Activated naive CD8-positive, alpha-beta T cell treated with anti-CD3 and anti-CD28 coated beads, Interleukin-2, amount 10 ng/mL, durations not matched to agents 7 days and 5 days (primary cell): Measurements from ENCODE around the gene DMWD. TPM values are rescaled to one million over a fixed set of nuclear protein-coding genes. Genes with fewer than 3 reads are reported as not detected.
"Not testable (repeated sequence)": the region's sequence is repeated elsewhere in the genome, so short reads cannot be mapped to it uniquely, and the experiment has no call there.

Source experiments
- ATAC-seq: fragments of 150-1000 bp; cut with Tn5 transposase; one replicate; pipeline ENCODE4 v1.10.0; 2021; ENCODE audit warnings: low read depth, moderate library complexity
- POLR2A ChIA-PET: fragments of 350-600 bp; sonication (Branson Sonifier 250); formaldehyde crosslinking; loops from one replicate; lab custom pipeline; 2021; ENCODE audit warnings: antibody characterized with exemption; lab: Charles Lee
- DNase-seq: peaks from one replicate; pipeline ENCODE4 v3.0.0; 2021
- H3K27ac Mint-ChIP-seq: one replicate; pipeline ENCODE4 v1.8.0; 2022; ENCODE audit warnings: mild to moderate bottlenecking, mixed read lengths
- H3K27me3 Mint-ChIP-seq: one replicate; pipeline ENCODE4 v1.8.0; 2022; ENCODE audit warnings: mild to moderate bottlenecking, moderate library complexity, mixed read lengths
- H3K36me3 Mint-ChIP-seq: one replicate; pipeline ENCODE4 v1.8.0; 2021; ENCODE audit warnings: mild to moderate bottlenecking, mixed read lengths
- H3K4me1 Mint-ChIP-seq: one replicate; pipeline ENCODE4 v1.8.0; 2021; ENCODE audit warnings: mixed read lengths
- H3K4me3 Mint-ChIP-seq: one replicate; pipeline ENCODE4 v1.8.0; 2022; ENCODE audit warnings: mild to moderate bottlenecking, moderate library complexity, mixed read lengths
- H3K9me3 Mint-ChIP-seq: one replicate; pipeline ENCODE4 v1.8.0; 2021; ENCODE audit warnings: mixed read lengths
- total RNA-seq, 2 experiments: library from RNA; stranded (reverse); gene quantifications; one replicate each; pipeline ENCODE4 v1.2.3, GENCODE V29; 2021

DMWD gene
- total RNA-seq, 2 experiments from 2014 or later = 47.0 to 50.6 TPM

DNA sequence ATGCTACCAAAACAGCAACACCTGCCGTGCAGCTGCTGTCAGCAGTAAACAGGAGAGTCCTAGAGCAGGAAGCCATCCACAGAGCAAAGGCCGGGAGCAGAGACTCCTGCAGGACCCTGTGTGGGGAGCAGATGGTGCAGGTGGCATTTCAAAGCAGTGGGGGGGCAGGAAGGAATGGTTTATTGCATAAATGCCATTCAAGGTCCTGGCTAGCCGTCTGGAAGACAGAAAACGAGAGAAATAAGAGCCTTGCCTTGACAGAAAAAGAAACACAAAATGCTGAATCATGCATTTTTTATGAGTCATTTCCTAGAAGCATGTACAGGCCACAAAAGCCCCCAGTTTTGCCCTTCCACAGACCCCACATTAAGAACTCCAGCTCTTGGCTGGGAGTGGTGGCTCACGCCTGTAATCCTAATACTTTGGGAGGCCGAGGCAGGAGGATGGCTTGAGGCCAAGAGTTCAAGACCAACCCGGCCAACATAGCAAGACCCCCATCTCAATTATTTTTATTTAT, 17.1 kb upstream of the DMWD start:
- no peak for DNase-seq
- Mint-ChIP-seq H3K27me3 (peaks cover 10% of the 10 kb centered on the region), H3K9me3 (no peaks in the 10 kb centered on the region), H3K27ac (no peak overlapping the region), H3K4me3 (peak overlapping the region; percentile 61), H3K36me3 (no peaks in the 10 kb centered on the region), H3K4me1 (peaks cover 11% of the 10 kb centered on the region)
- POLR2A ChIA-PET = no interaction called here
- no peak for ATAC-seq

DNA sequence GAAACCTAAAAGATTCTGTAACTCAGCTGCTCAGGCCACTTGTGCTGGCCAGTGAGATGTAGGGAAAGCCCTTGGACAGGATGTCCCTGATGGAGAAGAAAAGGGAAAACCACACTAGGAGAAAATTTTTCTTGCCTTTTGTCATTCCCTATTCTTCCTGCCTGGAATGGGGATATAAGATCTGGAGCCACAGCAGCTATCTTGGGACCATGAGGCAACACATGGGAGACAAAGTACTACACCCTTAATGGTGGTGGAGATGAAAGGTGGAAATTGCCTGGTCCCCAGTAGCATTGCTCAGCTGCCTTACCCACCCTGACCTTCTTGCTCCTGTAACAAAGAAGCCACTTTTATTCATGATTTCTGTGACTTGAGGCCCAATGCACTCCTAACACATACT, 13.1 kb upstream of the DMWD start:
- no peak for ATAC-seq
- H3K4me1 Mint-ChIP-seq = peaks cover 11% of the 10 kb centered on the region
- DNase-seq = no peak
- H3K36me3 Mint-ChIP-seq = no peaks in the 10 kb centered on the region
- POLR2A ChIA-PET = no interaction called here
- no peak overlapping the region for H3K4me3 Mint-ChIP-seq
- H3K27ac Mint-ChIP-seq = no peak overlapping the region
- H3K9me3 Mint-ChIP-seq = no peaks in the 10 kb centered on the region
- H3K27me3 Mint-ChIP-seq = peaks cover 19% of the 10 kb centered on the region

DNA sequence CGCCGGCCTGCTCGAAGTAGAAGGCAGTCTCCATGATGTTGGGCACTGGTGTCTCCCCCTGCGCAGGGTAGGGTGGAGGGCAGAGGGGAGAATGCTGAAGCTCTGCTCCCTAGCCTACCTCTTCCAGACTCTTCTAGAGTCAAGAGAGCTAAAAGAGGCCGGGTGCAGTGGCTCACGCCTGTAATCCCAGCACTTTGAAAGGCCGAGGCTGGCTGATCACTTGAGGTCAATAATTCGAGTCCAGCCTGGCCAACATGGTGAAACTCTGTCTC, 12.2 kb upstream of the DMWD start:
- Mint-ChIP-seq H3K4me1 (peaks cover 6% of the 10 kb centered on the region), H3K27ac (no peak overlapping the region), H3K27me3 (peaks cover 21% of the 10 kb centered on the region), H3K36me3 (no peaks in the 10 kb centered on the region), H3K9me3 (no peaks in the 10 kb centered on the region), H3K4me3 (no peak overlapping the region)
- no peak for ATAC-seq
- DNase-seq = no peak
- POLR2A ChIA-PET = no interaction called here

DNA sequence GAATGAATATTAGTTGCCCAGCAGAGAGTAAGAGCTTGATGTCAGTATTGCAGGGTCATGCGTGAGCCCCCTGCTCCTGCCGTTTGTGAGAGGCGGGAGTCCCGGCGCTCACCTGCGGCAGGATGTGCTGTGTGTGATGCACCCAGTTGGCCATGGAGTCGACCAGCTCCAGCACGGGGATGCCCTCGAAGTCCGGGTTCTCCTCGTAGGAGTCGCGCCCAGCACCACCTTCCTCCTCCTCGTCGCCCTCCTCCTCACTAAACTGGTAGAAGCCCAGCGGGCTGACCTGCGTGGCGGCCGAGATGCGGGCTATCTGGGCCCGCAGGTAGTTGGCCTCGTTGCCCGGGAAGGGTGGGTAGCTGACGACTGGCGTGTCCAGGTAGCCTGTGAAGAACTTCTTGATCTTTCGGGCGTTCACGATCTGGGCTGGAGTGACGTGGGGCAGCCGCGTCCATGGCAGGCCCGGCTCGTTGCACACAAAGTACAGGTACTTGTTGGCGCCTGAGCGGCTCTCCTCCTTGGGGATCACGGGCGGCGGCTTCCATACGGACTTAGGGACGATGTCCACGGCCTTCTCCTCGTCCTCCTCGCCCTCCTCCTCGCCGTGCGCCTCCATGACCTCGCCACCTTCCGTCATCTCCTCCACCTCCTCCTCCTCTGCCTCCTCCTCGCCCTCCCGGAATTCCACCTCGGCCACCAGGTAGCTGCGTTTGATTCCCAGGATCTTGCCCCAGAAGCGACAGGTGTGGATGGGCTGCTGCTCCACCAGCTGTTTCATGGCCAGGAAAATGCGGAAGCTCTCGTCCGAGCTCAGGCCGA, 11.7 kb upstream of the DMWD start:
- ATAC-seq = no peak
- Mint-ChIP-seq H3K9me3 (no peaks in the 10 kb centered on the region), H3K27ac (no peak overlapping the region), H3K4me3 (no peak overlapping the region), H3K4me1 (peaks cover under 1% of the 10 kb centered on the region), H3K27me3 (peaks cover 25% of the 10 kb centered on the region), H3K36me3 (no peaks in the 10 kb centered on the region)
- DNase-seq = no peak
- POLR2A ChIA-PET = no interaction called here

DNA sequence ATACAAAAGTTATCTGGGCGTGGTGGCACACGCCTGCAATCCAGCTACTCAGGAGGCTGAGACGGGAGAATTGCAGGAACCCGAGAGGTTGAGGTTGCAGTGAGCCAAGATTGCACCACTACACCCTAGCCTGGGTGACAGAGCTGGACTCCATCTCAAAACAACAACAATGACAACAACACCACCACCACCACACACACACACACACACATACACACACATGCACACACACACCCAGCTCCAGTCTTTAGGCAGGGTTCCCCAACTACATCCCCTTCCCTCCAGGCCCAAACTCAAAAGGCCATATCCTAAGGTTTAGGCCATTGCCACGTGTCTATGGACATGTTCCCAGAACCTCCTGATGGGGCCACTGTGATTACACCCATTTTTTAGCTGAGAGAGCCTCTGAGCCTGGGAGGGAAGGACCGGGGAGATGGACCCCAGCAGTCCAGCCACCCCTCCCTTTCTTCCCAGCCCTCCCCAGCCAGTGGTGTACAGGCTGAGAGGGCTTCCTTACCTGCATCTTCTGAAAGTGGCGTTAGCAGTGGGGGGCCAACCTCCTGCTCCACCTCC, 9.0 kb upstream of the DMWD start:
- peaks cover 5% of the 10 kb centered on the region for H3K4me1 Mint-ChIP-seq
- no peak overlapping the region for H3K27ac Mint-ChIP-seq
- no peak for DNase-seq
- H3K27me3 Mint-ChIP-seq = peaks cover 35% of the 10 kb centered on the region
- POLR2A ChIA-PET = no interaction called here
- ATAC-seq = no peak
- H3K9me3 Mint-ChIP-seq = no peaks in the 10 kb centered on the region
- no peaks in the 10 kb centered on the region for H3K36me3 Mint-ChIP-seq
- no peak overlapping the region for H3K4me3 Mint-ChIP-seq

DNA sequence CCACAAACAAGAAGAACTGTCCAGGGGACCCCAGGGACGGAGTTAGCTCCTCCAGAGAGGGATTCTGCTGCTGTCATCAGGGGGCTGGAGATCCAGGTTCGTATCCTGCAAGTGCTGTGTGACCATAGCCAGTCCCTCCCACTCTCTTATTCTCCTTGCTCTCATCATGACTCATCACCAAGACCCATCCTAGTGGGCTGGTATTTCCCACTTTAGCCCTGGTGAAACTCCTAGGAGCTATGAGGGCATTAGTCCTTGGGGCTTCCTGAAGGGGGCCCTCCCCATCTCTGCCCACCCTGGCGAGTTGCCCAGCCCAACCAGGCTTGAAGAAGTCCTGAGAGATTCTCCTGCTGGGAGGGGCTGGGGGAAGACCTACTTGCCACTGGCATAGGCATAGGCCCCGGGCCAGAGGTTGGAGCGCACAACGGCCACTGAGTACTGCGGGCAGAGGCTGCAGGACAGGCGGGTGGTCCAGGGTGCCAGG, 7.5 kb upstream of the DMWD start:
- no peaks in the 10 kb centered on the region for H3K36me3 Mint-ChIP-seq
- no peak overlapping the region for H3K4me3 Mint-ChIP-seq
- peaks cover 5% of the 10 kb centered on the region for H3K4me1 Mint-ChIP-seq
- ATAC-seq (no peak), DNase-seq (no peak)
- H3K27ac Mint-ChIP-seq = no peak overlapping the region
- POLR2A ChIA-PET = interaction anchor here (0.6 to 2.7 kb wide), 4 partner anchors 14 to 86 kb away, joined by 4 to 37 read pairs (median 4); partner anchors contain the start of gene SIX5
- peaks cover 49% of the 10 kb centered on the region for H3K27me3 Mint-ChIP-seq
- no peaks in the 10 kb centered on the region for H3K9me3 Mint-ChIP-seq

DNA sequence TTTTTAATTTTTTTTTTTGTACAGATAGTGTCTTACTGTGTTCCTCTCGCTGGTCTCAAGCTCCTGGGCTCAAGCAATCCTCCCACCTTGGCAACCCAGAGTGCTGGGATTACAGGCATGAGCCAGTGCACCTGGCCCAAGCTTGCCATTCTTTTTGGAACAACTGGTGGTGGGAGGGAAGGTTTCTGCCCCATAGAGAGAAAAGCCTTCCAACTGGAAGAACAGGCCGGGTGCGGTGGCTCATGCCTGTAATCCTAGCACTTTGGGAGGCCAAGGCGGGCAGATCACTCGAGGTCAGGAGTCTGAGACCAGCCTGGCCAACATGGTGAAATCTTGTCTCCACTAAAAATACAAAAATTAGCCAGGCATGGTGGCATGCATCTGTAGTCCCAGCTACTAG, 6.9 kb upstream of the DMWD start:
- POLR2A ChIA-PET = interaction anchor here (1.2 to 2.7 kb wide), 3 partner anchors 15 to 30 kb away, joined by 4 to 37 read pairs (median 4); partner anchors contain the start of gene SIX5
- H3K4me1 Mint-ChIP-seq, H3K27ac Mint-ChIP-seq, H3K36me3 Mint-ChIP-seq, DNase-seq, ATAC-seq, H3K4me3 Mint-ChIP-seq, H3K9me3 Mint-ChIP-seq: not testable (repeated sequence)
- H3K27me3 Mint-ChIP-seq = peaks cover 55% of the 10 kb centered on the region

DNA sequence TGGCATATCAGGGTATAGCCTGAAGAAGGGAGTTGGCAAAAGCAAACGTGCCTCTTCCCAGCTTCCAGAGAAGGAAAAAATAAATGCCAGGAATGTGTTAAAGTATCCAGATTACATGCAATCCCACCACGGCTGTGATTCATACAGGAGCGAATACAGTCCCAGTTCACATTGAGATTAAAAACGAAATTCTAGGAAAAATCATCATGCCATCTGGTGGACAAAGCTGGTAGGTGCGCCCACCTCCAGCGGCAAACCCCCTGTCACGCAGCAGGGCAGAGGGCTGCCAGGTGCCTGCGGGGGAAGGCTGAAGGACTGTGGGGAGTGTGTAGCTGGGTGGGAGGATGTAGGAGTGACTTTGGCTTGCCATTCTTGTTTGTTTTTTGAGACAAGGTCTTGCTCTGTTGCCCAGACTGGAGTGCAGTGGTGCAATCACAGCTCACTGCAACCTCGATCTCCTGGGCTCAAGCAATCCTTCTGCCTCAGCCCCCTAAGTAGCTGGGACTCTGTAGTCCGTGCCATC, 6.4 kb upstream of the DMWD start:
- ATAC-seq = peak; percentile 69
- DNase-seq = peak; percentile 63
- Mint-ChIP-seq H3K27me3 (peaks cover 59% of the 10 kb centered on the region), H3K27ac (no peak overlapping the region), H3K4me1 (peaks cover 6% of the 10 kb centered on the region), H3K9me3 (no peaks in the 10 kb centered on the region), H3K4me3 (no peak overlapping the region), H3K36me3 (no peaks in the 10 kb centered on the region)
- POLR2A ChIA-PET = interaction anchor here (1.2 to 2.7 kb wide), 3 partner anchors 15 to 30 kb away, joined by 4 to 37 read pairs (median 4); partner anchors contain the start of gene SIX5

DNA sequence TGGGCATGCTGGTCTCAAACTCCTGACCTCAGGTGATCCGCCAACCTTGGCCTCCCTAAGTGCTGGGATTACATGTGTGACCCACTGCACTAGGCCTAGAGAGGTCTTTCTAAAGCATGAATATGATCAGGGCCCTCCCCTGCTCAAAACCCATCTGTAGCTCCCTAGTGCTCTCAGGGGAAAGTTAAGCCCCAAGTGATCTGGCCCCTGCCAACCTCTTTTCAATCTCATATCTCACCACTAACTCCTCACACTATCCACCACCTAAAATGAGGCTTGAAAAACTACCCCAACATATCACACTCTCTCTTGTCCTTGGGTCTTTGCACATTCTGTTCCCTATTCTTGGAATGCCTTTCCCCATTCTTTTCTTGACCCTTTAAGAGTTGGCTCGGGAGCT, 2.0 kb upstream of the DMWD start:
- DNase-seq (no peak), ATAC-seq (no peak)
- POLR2A ChIA-PET = interaction anchor here (0.9 to 1.4 kb wide), 3 partner anchors 13 to 23 kb away, joined by 3 read pairs; partner anchors contain the start of gene RSPH6A
- Mint-ChIP-seq H3K4me1 (peaks cover 33% of the 10 kb centered on the region), H3K4me3 (no peak overlapping the region), H3K36me3 (peaks cover 6% of the 10 kb centered on the region), H3K9me3 (no peaks in the 10 kb centered on the region), H3K27ac (no peak overlapping the region), H3K27me3 (peaks cover 61% of the 10 kb centered on the region)

DNA sequence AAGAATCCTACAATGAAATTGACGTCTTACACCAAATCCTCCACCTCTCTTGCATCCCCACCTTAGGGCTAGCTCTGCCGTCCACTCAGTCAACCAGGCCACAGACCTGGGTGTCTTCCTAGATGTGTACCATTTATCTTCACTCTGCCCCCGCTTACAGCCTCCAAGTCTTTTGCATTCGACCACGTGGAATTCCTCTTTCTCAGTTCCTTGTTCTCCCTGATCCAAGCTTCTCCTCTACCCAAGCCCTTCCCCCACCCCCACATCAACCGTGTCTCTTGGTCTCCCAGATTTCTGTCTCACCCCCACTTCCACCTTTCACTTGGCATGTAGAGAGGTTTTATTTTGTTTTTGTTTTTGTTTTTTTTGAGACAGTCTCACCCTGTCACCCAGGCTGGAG, 1.2 kb upstream of the DMWD start:
- H3K4me3 Mint-ChIP-seq = no peak overlapping the region
- ATAC-seq = no peak
- POLR2A ChIA-PET = interaction anchor here (1.0 kb wide), 1 partner anchor 12 kb away, joined by 3 read pairs; no protein-coding TSS in a partner anchor

DNA sequence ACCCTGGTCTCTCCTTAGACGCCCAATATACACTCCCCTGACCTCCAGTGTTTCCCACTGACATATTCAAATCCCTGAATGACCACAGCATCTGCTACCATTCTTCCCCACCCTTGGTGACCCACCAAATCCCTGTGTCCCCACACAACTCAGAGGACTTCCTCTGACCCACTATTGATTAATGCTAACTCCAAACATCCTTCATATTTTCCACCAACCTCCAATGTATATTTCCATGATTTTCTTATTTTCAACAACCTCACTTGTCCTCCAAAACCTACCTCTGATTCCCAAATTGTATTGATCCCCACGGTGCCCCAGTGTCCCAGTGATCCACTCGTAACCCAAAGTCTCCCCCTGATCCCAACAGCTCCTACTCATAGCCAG, 526 bp upstream of the DMWD start:
- Mint-ChIP-seq H3K36me3 (peaks cover 19% of the 10 kb centered on the region), H3K9me3 (no peaks in the 10 kb centered on the region), H3K27ac (peak overlapping the region; percentile 71), H3K27me3 (peaks cover 65% of the 10 kb centered on the region), H3K4me3 (peak overlapping the region; percentile 77), H3K4me1 (peaks cover 30% of the 10 kb centered on the region)
- POLR2A ChIA-PET = interaction anchor here (0.6 to 2.6 kb wide), 4 partner anchors 11 to 1329 kb away, joined by 3 to 17 read pairs (median 6); partner anchors contain the start of genes DMPK and SIX5
- peak; percentile 17 for ATAC-seq
- DNase-seq = no peak

More for the DNA sequence above, 1.2 kb upstream of the DMWD start:
- Mint-ChIP-seq H3K36me3 (peaks cover 14% of the 10 kb centered on the region), H3K4me1 (peaks cover 30% of the 10 kb centered on the region), H3K9me3 (no peaks in the 10 kb centered on the region), H3K27me3 (peaks cover 65% of the 10 kb centered on the region), H3K27ac (no peak overlapping the region)
- no peak for DNase-seq

DNA sequence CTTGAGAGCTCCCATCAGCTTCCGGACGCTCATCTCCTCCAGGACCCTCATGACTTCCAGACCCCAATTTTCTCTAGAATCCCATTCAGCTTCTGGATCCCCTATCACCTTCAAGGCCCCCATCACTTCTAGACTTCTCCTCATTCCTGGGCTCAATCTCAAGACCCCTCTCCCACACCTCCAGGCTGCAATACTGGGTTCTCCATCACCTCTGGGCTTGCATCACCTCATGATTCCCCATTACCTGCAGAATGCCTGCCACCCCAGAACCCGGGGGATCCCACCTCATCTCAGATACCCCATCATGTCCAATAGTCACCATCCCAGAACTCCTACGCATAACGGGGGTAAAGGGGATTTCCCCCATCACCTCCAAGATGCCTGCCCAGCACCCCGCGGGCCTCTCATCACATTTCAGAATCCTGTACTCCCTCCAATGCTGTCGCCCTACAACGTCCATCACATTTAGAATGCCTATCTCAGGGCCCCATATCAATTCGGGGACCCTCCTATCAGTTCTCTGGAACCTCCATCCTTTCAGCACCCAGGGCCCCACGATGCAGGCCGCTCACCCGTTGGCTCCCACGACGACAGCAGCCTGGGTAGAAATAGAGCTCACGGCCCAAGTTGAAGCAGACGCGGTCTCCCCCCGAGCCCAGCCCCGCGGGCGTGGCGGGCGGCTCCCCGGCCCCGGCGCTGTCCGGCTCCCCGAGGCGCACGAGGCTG, 738 bp downstream of the DMWD start:
- H3K4me3 Mint-ChIP-seq = peak overlapping the region; percentile 88
- POLR2A ChIA-PET = interaction anchor here (1.5 to 2.6 kb wide), 3 partner anchors 10 to 23 kb away, joined by 8 to 17 read pairs (median 9); partner anchors contain the start of genes DMPK and SIX5
- peaks cover 67% of the 10 kb centered on the region for H3K27me3 Mint-ChIP-seq
- peaks cover 28% of the 10 kb centered on the region for H3K4me1 Mint-ChIP-seq
- H3K36me3 Mint-ChIP-seq = peaks cover 25% of the 10 kb centered on the region
- peak overlapping the region; percentile 62 for H3K27ac Mint-ChIP-seq
- no peaks in the 10 kb centered on the region for H3K9me3 Mint-ChIP-seq
- DNase-seq (no peak), ATAC-seq (peak; percentile 23)
